MM.1S (cell line): ENCODE data around the gene FARP2.
A peak's percentile ranks its signal among the peaks of the same experiment; 100 is the strongest.

Experiments
- DNase-seq: peaks from one replicate; pipeline ENCODE4 v3.0.0-alpha.2; 2015
- H2AFZ ChIP-seq: fragments of 300-600 bp; sonication (generic); 2 replicates; pipeline ENCODE4 v1.6.0; 2016; ENCODE audit warnings: antibody characterized with exemption, low read length
- H3F3A ChIP-seq: fragments of 300-600 bp; sonication (generic); 2 replicates; pipeline ENCODE4 v1.6.1; 2016; ENCODE audit warnings: mild to moderate bottlenecking, antibody characterized with exemption, low read length, moderate library complexity, mixed read lengths; ENCODE audit not compliant: insufficient read depth
- H3K27ac ChIP-seq: fragments of 300-600 bp; sonication (generic); 2 replicates; pipeline ENCODE4 v1.5.1; 2016; ENCODE audit warnings: mild to moderate bottlenecking, low read length
- H3K27me3 ChIP-seq: fragments of 300-600 bp; sonication (generic); replicated peaks from 2 replicates; pipeline ENCODE4 v1.6.0; 2016; ENCODE audit warnings: low read length; ENCODE audit not compliant: insufficient read depth
- H3K36me3 ChIP-seq: fragments of 300-600 bp; sonication (generic); replicated peaks from 2 replicates; pipeline ENCODE4 v1.6.1; 2016; ENCODE audit warnings: mild to moderate bottlenecking, low read length, mixed read lengths; ENCODE audit not compliant: insufficient read depth
- H3K4me1 ChIP-seq: fragments of 300-600 bp; sonication (generic); 2 replicates; pipeline ENCODE4 v1.6.1; 2016; ENCODE audit warnings: low read length, mixed read lengths
- H3K4me2 ChIP-seq: fragments of 300-600 bp; sonication (generic); 2 replicates; pipeline ENCODE4 v1.6.0; 2016; ENCODE audit warnings: low read depth, low read length
- H3K4me3 ChIP-seq: fragments of 300-600 bp; sonication (generic); 2 replicates; pipeline ENCODE4 v1.5.1; 2016; ENCODE audit warnings: low read length, mixed read lengths
- H3K79me2 ChIP-seq: fragments of 300-600 bp; sonication (generic); 2 replicates; pipeline ENCODE4 v1.6.1; 2016; ENCODE audit warnings: mixed run types, low read length, mixed read lengths
- H3K9ac ChIP-seq: fragments of 300-600 bp; sonication (generic); 2 replicates; pipeline ENCODE4 v1.6.1; 2016; ENCODE audit warnings: low read length, mixed read lengths
- H3K9me2 ChIP-seq: fragments of 300-600 bp; sonication (generic); replicated peaks from 2 replicates; pipeline ENCODE4 v1.6.1; 2016; ENCODE audit warnings: mild to moderate bottlenecking, low read length, mixed read lengths; ENCODE audit not compliant: insufficient read depth
- H3K9me3 ChIP-seq: fragments of 300-600 bp; sonication (generic); replicated peaks from 2 replicates; pipeline ENCODE4 v1.6.1; 2016; ENCODE audit warnings: mild to moderate bottlenecking, low read length, mixed read lengths; ENCODE audit not compliant: insufficient read depth
- H4K20me1 ChIP-seq: fragments of 300-600 bp; sonication (generic); 2 replicates; pipeline ENCODE4 v1.6.1; 2016; ENCODE audit warnings: mild to moderate bottlenecking, low read length, moderate library complexity, mixed read lengths; ENCODE audit not compliant: insufficient read depth
- EZH2 ChIP-seq: fragments of 300-600 bp; sonication (generic); optimal IDR thresholded peaks from 2 replicates; pipeline ENCODE3; 2017; ENCODE audit warnings: low read depth, mild to moderate bottlenecking, antibody characterized with exemption, low read length, mixed read lengths
- EZH2phosphoT487 ChIP-seq: fragments of 300-600 bp; sonication (generic); IDR thresholded peaks from 2 replicates; pipeline ENCODE4 v1.6.1; 2018; ENCODE audit warnings: antibody characterized with exemption, low read length
- TF ChIP-seq, protein P1 (sequence below): fragments of 300-600 bp; sonication (generic); IDR thresholded peaks from 2 replicates; pipeline ENCODE4 v1.5.1; 2016; ENCODE audit warnings: antibody characterized with exemption, low read length, mixed read lengths

Gene FARP2

DNA sequence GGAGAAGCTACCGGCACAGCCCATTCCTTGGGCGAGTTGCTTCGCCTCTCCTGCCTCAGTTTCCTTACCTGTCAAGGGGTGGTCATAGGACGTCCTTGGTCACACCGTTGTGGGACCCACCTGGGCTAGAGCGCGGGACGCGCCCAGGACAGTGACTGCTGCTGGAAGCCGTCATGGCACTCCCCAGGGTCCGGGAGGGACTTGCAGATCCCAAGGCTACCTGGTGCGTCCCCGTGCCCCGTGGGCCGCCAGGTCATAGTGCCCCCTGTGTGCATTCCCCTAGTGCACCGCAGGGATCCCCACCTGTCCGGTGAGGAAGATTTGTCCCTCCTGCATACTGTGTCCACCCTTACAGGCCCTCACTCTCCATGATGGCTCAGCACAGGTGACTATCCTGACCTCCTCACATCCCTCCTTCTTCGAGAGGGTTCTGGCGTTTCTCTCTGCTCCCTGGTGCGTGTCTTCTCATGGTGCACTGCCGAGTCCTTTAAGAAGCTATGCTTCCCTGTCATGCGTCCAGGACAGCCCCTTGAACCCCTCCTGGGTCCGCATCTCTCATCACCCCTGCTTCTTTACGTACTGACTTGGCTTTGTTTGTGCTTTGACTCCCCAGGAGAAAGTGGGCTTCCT lies 153.2 kb downstream of the FARP2 start:
- H4K20me1 ChIP-seq, result no peaks in the 10 kb centered on the region
- H3K4me2 ChIP-seq, result peak overlapping the region; percentile 91
- peak overlapping the region; percentile 25; the same call in 1 of the 2 replicates for H3K9ac ChIP-seq
- H3K27me3 ChIP-seq, result peaks cover 33% of the 10 kb centered on the region
- no peak for TF ChIP-seq EZH2phosphoT487
- TF ChIP-seq, protein P1, sequence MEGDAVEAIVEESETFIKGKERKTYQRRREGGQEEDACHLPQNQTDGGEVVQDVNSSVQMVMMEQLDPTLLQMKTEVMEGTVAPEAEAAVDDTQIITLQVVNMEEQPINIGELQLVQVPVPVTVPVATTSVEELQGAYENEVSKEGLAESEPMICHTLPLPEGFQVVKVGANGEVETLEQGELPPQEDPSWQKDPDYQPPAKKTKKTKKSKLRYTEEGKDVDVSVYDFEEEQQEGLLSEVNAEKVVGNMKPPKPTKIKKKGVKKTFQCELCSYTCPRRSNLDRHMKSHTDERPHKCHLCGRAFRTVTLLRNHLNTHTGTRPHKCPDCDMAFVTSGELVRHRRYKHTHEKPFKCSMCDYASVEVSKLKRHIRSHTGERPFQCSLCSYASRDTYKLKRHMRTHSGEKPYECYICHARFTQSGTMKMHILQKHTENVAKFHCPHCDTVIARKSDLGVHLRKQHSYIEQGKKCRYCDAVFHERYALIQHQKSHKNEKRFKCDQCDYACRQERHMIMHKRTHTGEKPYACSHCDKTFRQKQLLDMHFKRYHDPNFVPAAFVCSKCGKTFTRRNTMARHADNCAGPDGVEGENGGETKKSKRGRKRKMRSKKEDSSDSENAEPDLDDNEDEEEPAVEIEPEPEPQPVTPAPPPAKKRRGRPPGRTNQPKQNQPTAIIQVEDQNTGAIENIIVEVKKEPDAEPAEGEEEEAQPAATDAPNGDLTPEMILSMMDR, result no peak
- peak overlapping the region; percentile 69 for H3K4me3 ChIP-seq
- H3K79me2 ChIP-seq, result peaks cover 16% of the 10 kb centered on the region; the same call in 1 of the 2 replicates
- H3K9me3 ChIP-seq, result no peaks in the 10 kb centered on the region
- no peaks in the 10 kb centered on the region for H3K36me3 ChIP-seq
- no peak for DNase-seq
- peaks cover 5% of the 10 kb centered on the region for H3K4me1 ChIP-seq
- no peaks in the 10 kb centered on the region for H3F3A ChIP-seq
- H3K9me2 ChIP-seq, result no peaks in the 10 kb centered on the region
- peak overlapping the region; percentile 96 for H2AFZ ChIP-seq
- H3K27ac ChIP-seq, result no peak overlapping the region

DNA sequence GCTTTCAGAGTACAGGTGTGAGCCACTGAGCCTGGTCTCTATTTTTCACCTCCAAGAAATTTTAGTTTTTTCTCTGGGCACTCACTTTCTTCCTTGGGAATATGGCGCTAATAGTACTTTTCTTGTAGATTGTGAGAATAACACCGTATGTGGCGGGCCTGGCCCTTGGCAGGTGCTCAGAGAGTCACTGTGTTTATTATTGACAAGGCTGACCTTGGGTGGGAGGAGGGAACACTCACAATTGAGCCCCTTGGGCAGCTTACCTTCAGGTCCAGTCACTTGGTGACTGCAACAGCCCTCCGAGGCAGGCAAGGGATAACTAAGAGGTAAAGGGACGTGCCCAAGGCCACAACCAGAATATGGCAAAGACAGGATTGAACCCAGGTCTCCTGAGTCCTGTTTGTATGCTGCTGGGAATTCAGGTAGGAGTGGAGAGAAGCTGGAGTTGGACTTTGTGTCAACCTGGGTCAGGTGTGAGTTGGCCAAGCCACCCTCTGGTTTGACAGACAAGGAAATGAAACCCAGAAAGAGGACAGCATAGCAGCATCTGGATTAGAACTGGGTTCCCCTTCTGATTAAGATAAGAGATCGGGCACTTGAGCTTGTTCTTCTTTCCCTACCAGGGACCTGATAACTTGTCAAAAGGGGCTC lies 155.1 kb downstream of the FARP2 start:
- no peak overlapping the region for H3K4me3 ChIP-seq
- H3K9me2 ChIP-seq, result no peaks in the 10 kb centered on the region
- no peak for TF ChIP-seq EZH2phosphoT487
- no peak for TF ChIP-seq EZH2
- TF ChIP-seq, protein P1, result no peak
- DNase-seq, result no peak
- H3F3A ChIP-seq, result peaks cover 14% of the 10 kb centered on the region
- H3K9me3 ChIP-seq, result no peaks in the 10 kb centered on the region
- no peaks in the 10 kb centered on the region for H4K20me1 ChIP-seq
- H3K4me1 ChIP-seq, result peaks cover 18% of the 10 kb centered on the region
- no peaks in the 10 kb centered on the region for H3K36me3 ChIP-seq
- no peak overlapping the region for H3K9ac ChIP-seq
- H3K27me3 ChIP-seq, result peaks cover 37% of the 10 kb centered on the region
- peaks cover 7% of the 10 kb centered on the region; the same call in 1 of the 2 replicates for H3K79me2 ChIP-seq
- H3K4me2 ChIP-seq, result no peak overlapping the region
- H2AFZ ChIP-seq, result no peak overlapping the region
- H3K27ac ChIP-seq, result no peak overlapping the region

DNA sequence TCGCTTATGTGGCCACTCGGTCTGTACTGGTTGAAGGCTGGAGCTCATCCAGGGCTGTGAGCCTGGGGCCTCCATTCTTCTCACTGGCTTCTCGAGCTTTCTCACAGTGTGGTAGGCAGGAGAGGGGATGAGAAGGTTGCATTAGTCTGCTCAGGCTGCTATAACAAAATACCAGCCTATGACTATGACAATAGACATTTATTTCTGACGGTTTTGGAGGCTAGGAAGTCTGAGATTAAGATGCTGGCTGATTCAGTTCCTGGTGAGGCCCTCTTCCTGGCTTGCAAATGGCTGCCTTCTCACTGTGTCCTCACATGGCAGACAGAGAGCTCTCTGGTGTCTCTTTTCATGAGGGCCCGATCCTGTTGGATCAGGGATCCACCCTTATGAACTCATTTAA lies 158.5 kb downstream of the FARP2 start:
- Histone ChIP-seq H3K4me1 (peaks cover 24% of the 10 kb centered on the region), H3K27me3 (peaks cover 41% of the 10 kb centered on the region), H3K9me3 (no peaks in the 10 kb centered on the region), H3K27ac (no peak overlapping the region), H3K4me3 (no peak overlapping the region), H3K79me2 (no peaks in the 10 kb centered on the region), H3K36me3 (no peaks in the 10 kb centered on the region), H3K9me2 (no peaks in the 10 kb centered on the region), H2AFZ (no peak overlapping the region), H3K4me2 (0 out of 2 replicates have a peak overlapping the region, but pooled peaks have one; percentile 23), H3F3A (peaks cover 19% of the 10 kb centered on the region), H3K9ac (no peak overlapping the region), H4K20me1 (no peaks in the 10 kb centered on the region)
- TF ChIP-seq EZH2phosphoT487 (no peak), EZH2 (no peak)
- TF ChIP-seq, protein P1, result no peak
- no peak for DNase-seq
